HG03354 (cell line): ENCODE data around the gene APBB2.

ENCODE experiments used
- ATAC-seq: cut with Tn5 transposase; IDR thresholded peaks from one replicate; pipeline ENCODE4 v1.9.1; 2021; ENCODE audit warnings: mild to moderate bottlenecking; ENCODE audit not compliant: unreplicated experiment, poor library complexity, severe bottlenecking

APBB2 gene

DNA sequence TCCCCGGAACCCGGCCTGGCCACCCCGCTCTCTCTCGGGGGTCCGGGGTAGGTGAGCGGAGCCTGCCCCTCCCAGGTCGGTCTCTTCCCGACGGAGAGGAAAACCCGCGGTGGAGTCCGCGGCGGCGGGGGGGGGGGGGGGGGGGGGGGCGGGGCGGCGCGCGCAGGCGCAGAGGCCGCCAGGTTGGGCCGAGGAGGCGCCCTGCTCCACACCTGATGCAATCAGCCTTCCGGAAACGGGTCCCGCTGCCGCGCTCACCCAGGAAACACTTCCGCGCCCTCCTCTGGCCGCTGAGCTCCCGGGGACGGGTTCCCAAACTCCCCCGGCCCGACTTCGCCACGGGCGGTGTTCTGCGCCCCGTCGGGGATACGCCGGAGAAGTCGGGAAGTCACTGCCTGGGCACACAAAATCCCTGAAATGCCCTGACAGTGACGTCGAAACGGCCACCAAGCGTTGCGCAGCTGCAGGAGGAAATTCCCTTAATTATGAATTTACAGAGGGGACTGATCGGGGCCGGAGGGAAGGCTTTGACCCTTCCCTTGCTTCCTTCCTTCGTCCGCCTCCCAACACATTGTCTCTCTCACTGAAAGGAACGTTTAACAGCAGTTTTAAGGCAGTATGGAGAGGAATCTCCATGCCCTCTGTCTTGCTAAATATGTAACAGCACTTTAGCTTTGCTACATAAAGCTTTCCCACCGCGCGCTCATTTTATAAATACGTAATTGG, 2.1 kb upstream of the APBB2 start:
- ATAC-seq = peak; percentile 61

DNA sequence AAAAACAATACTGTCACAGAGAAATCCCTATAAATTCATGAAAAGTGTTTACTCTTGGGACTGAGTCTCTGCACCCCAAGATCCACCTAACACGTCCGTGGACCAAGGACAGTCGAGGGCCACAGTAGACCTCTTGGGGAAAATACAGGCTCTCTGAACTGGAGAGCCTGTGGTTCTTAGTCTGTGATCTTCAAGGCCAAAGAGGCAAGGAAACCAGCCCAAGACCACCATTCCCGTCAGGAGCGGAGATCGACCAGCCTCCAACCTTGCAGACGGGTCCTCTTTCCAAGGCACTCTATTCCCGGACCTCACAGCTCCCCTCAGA, 1.6 kb upstream of the APBB2 start:
- ATAC-seq = no peak

DNA sequence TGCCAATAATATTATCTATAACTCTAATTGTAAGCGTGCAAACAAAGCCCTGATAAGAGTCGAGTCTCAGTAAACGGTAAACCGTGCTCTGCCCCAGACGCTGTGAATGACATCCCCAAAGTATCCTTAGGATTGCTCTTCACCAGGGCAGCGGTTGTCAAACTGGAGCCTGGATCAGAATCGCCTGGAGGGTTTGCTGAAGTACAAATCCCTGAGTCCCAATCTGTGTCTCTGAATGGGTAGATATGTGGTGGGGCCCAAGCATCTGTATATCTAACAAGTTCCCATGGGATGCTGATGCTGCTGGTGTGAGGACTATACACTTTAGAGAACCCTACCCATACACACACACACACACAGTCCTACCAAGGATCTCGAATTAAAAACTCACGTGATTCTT, 813 bp upstream of the APBB2 start:
- no peak for ATAC-seq

DNA sequence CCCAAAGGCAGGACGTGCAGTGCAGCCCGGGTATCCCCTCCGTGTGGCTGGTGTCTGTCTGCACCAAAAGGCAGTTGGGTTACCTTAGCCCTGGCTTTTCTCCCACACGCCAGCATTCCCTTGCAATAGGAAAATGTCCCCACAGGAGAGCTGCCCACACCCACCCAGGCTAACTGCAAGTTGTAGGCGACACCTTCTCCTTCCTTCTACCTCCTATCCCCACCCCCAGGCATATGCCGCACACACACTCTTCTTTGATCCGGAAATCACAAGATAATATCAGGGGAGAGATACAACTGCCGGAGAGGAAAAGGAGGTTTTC, 444 bp upstream of the APBB2 start:
- no peak for ATAC-seq

DNA sequence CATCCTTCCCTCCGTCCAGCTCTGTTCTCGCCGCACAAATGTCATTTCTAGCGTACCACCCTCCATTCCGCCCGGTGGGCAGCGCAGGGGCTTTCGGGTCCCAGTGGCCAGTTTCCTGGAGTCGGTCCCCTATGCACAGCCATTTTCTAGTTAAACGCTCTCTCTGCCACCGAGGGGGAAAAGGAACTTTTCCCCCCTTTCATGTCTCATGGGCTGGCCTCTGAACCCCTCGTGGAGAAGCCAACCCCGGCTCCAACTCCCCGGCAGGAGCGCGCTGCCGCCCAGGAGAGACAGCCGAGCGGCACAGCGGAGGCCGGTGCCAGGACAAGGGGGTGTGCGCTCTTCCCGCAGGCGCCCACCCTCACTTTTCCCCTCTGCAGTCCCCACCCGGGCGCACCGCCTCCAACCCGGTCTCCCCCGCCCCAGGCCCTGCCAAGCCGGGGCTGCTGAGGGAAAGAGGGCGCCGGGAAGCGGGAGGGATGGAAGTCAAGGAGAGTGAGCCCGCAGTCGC, 662 bp downstream of the APBB2 start:
- peak; percentile 15 for ATAC-seq

DNA sequence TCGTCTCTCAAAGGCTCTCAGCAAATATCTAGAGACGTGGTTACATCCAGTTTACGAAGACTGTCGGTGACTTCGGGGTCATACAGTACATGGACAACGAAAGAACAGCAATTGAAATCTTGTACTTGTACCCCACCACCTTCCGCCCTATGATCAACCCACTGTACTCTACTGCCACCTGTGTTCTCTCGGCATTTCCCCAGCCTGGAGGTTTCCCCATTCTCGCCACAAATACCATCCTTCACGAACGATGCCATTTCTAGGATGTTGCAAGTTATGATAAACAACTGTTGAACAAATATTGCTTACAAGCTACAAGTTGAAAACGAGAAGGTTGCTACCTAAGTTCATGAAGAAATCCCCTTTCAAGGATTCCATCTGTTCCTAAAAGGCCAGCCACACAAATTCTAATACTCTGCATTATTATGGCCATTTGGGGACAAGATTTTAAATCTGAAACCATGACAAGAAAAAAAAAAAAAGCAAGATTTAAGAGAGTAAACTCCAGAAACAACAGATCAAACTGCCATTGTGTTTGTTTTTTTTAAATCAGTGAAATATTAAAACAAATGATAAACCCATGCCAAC, 1.6 kb downstream of the APBB2 start:
- ATAC-seq = no peak

DNA sequence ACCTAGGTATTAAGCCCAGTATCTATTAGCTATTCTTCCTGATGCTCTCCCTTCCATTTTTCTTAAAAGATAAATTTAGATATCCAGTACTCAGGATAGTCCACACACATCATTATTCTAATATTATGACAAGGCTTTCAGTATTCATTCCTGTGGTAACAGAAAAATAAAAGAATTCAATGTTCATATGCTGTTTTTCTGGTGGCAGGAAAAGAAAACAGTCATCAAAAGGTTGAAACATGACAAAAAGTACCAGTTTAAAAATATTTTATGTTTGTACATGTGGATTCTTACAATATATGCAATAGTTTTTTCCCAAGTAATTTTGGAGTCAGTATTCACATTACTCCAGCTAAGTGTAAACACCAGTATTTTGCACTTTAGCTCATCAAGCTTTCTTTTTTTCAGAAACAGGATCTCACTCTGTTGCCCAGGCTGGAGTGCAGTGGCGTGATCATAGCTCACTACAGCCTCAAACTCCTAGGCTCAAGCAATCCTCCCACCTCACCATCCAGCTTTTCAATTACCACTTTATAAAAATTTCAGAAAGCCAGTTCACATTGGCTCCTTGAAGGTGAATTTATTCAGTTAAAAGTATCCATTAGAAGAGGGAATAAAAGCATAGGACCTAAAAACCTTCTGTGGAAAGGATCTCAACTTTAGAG, 2.3 kb downstream of the APBB2 start:
- no peak for ATAC-seq

DNA sequence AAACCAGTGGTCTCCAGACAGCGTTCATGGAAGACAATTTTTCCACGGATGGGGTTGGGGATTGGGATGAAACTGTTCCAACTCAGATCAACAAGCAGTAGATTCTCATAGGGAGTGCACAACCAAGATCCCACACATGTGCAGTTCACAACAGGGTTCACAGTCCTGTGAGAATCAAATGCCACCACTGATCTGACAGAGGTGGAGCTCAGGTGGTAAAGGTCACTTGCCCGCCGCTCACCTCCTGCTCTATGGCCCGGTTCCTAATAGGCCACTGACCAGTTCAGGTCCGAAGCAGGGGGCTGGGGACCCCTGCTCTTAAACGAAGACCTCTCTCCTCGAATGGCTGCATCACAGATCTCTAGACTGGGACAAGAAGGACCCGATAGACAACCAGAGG, 4.4 kb downstream of the APBB2 start:
- ATAC-seq = no peak

DNA sequence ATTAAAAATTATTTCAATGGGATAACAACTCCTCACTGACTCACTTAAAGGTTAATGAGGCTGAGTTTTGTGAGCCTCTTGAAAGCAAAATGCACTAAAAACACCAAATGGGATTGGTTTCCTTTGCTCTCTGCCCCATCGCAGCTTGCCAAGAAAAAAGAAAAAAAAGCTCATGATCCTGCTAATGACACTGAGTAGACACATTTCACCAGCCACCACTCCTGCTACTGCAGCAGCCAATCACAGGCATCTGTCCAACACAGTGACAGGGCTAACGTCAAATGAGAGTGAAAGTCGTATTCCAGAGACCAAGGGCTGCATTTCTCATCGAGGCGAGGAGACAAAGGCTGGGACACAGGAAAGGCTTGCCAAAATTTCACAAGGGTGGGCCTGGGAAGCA, 5.2 kb downstream of the APBB2 start:
- ATAC-seq = no peak

DNA sequence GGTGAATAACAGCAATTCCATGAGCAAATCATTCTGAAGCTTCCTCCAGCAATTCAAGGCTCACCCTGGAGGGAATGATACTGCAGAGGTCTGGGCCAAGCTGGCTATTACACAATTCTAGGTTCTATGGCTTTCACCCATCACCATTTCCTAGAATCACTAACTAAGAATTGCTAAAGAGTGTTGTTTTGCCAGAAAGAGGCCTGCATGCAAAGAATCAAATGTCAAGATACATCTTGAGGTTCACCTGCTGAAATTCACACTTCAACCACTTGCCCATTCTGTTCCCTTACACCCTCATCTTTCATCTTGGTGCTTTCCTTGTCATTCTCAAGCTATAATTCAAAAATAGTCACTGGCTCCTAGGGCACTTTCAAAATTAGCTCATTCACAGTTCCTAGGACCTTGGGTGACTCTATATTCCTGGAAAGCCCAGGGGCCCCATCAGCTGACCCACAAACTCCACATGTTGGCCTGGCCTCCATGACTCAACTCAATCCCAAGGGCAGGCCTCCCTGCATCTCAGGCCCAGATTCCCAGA, 7.0 kb downstream of the APBB2 start:
- ATAC-seq = no peak

DNA sequence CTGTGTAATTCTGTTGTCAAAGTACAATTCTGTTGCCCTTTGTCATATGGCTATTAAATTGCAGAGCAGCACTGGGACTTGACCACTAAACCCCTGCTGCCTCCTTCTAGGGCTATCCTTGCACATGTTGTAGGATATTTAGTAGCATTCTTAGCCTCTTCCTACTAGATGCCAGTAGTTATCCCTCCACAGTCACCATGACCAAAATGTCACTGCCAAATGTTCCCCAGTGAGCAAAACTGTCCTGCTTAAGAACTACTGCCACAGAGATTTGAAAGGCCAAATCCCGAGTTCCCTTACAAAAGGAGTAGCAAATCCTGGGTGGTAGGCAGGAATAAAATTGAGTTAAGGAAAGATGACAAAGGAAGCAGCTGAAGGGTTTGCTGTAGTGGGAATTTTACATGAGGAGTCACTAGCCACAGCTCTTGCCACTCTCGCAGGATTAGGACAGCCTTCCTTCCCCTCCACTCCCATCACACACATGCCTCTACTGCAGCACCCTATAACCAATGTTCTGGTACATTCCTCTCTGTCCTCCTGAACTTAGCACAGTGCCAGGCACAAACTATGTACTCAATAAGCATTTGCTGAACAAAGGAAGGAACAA, 8.4 kb downstream of the APBB2 start:
- no peak for ATAC-seq

DNA sequence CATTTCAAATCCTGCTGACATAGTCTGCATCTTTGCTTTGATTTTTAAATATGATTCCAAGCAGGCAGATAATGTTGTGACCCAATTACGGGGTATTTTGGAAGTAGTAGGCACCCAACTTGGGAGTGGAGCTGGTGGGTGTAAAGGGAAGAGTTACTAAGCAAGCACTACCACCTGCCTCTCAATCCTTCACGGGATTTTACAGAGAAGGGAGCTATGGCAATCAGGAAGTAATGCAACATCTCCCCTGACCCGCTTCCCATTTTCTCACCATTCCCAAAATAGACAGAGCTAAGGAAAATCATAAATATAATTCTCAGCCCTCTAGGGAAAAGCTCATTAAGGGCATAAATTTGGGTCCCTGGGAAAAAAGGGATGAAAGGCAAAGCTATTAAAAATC, 9.2 kb downstream of the APBB2 start:
- ATAC-seq = no peak

DNA sequence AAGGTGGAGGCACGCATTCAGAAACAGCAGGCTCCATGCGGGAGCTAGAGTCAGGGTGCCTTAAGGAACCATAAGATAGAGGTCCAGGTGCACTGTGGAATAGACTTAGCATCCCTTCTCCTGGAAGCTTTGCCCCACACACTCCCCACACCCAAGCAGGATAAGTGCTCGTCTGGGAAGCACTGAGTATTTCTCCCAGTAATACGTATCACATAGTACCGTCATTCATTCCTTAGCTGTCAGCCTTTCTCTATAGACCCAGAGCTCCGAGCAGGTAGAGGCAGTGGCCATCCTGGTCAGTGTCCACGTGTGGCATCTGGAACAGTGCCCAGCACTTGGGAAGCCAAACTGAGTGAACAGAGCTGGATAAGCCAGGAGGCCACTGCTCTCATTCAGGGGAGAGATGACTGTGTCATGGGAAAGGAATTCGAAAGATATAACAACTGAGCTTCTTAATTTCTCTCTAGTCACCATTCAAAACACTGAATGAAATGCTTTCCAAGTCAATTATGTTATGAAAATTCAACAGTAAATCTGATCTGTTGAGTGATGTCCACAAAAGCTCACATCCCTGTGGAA, 9.9 kb downstream of the APBB2 start:
- ATAC-seq = no peak

DNA sequence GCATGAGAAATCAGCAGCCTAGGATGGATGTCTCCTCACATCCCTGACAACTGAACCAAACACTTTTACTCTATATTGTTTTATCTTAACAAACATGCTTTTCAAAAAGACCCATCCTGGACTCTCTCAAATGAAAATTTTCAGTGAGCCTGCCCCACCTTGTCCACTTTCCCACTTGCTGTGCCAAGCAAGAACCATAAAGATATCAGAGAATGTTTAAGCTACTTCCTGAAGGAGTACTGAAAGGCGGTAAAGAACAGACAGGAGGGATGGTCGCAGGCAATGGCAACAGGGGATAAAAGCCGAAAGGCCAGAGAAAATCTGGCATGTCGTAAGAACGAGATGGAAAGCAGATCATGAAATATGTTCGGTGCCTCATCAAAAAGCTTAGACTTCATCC, 10.5 kb downstream of the APBB2 start:
- ATAC-seq = no peak

DNA sequence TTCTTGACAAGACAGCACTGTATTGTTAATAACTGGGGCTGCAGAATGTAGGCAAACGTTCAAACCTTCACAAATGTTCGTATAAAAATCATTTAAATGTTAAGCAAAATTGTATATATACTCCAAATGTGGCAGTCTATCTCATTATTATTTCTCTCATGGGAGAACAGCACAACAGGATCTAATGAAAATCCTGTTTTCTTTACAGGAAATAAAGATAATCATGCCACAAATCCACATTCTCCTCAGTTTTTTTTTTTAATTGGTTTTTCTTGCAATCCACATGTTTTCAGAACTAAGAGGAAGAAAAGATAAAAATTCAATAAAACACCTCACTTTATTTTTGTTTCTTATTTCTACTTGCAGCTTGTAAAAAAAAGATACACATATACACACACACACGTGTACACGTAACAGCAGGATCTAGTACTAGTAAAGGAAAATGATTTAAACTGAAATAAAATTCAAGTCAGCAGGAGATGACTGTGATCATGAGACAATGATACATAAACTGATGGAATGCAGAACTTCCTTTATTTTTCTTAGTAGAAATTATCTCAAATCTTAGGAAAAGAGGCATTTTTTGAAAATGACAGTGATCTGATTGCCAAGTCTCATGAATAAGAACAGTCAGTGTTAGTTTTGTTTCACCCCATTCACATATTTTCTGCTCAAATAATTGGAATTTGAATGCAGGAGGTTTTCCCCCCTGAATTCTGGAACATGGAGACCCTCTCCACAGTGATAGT, 11.3 kb downstream of the APBB2 start:
- ATAC-seq = no peak

DNA sequence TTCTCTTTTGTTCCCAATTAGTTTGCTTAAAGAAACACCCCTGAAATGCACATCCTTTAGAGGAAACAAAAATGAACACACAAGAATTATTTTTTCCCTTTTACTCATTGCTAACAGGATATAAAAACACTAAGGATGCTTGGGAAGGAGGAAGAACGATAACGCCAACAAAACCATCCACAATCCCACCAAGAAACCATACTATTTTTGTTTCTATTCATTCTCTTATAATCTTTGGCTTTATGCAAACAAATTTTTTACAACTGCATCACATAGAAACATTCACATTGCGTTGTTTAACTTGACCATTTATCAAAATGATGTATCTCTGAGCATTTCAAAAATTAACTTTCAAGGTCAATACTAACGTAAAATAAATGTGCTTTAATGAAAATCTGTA, 12.0 kb downstream of the APBB2 start:
- no peak for ATAC-seq

DNA sequence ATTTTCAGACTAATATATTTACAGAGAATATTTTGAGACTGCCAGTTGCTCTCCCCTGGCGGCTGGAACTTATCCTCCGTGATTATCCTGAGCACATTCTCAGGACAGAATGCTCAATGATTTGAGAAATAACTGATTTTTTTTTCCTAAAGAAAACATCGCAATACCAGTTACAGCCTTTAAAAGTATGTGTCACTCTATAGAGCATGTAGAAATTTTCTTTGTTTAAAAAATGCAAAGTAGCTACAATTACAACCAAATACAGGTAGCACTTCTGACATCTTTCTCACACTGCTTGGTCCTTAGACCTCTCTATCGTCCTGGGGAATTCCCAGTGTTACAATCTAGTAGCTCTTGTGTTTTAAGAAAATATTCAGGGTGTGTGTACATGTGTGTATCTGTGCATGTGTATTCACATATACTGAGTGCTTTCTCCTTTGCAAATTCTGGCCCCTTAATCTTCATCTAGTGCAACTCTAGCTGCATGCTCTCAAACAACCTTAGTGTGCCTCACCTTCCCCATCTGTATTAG, 13.8 kb downstream of the APBB2 start:
- no peak for ATAC-seq

DNA sequence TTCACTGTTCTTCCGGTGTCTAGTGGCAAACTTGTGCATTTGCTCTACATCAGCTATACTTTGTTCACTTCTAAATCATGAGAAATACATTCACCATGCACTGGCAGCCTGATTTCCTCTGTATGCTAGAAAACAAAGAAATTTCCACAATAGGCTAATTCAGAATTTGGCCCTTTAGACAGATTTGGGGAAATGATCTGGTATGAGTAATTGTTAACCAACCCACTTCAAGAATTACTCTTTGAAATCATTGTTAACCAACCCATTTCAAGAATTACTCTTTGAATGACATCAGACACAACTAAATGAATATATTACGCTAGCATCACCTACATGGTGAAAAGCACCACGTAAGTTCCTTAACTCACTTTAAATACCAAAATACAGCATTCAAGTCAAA, 14.6 kb downstream of the APBB2 start:
- ATAC-seq = no peak

DNA sequence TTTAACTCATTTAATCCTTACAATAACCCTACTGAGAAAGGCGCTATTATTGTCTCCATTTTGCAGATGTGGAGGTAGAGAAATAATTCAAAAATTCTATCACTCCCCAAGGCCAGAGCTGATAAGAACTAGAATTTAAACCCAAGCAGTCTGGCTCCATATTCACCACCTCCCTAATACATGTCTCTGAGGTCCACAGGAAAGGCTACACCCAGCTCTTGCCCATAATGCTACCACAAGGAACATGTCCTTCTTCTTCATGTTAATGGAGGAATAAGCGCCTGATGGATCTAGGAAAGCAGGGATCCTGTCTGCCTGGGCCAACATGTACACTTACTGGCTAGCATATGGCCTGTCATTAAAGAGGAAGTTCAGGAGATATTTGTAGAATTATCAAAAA, 16.3 kb downstream of the APBB2 start:
- no peak for ATAC-seq

DNA sequence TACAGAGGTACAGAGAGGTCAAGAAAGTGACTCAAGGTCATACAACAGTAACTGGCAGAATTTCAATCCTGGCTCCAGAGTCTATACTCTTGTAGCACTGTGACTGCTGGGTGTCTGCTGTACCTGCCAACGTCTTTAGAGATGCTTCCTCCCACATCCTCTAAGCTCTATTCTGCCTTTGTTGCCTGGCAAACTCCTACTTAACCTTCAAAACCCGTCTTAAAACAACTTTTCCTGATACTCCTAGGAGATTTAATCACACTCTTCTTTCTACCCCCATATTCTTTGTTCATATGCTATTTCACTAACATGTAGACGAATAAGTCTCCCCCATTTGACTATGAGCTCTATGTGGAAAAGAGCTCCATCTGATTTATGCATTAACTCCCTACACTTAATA, 16.8 kb downstream of the APBB2 start:
- no peak for ATAC-seq
